Measurements from ENCODE around the gene RNF103.
"Not testable (repeated sequence)": the region's sequence is repeated elsewhere in the genome, so short reads cannot be mapped to it uniquely, and the experiment has no call there.

Gene RNF103

GRCh38 chr2:86625096-86625495 lies 1.4 kb upstream of the RNF103 start:
- no peak for DNase-seq (ENCODE audit: low read depth)

- no peak for DNase-seq (ENCODE audit: low read depth)
Observed at GRCh38 chr2:86624267-86624547, 542 bp upstream of the RNF103 start.

- no peak for DNase-seq (ENCODE audit: low read depth)
Observed at GRCh38 chr2:86623043-86623493, 597 bp downstream of the RNF103 start.

GRCh38 chr2:86622519-86623042 lies 1.1 kb downstream of the RNF103 start:
- DNase-seq (ENCODE audit: low read depth): no peak

GRCh38 chr2:86621280-86621943 lies 2.3 kb downstream of the RNF103 start:
- no peak for DNase-seq (ENCODE audit: low read depth)

- no peak for DNase-seq (ENCODE audit: low read depth)
Observed at GRCh38 chr2:86617738-86618137, 5.9 kb downstream of the RNF103 start.

GRCh38 chr2:86617153-86617552 lies 6.5 kb downstream of the RNF103 start:
- DNase-seq (ENCODE audit: low read depth): no peak

GRCh38 chr2:86616502-86616901 lies 7.2 kb downstream of the RNF103 start:
- DNase-seq (ENCODE audit: low read depth): no peak

GRCh38 chr2:86615596-86615995 lies 8.1 kb downstream of the RNF103 start:
- DNase-seq (ENCODE audit: low read depth): no peak

- DNase-seq (ENCODE audit: low read depth): no peak
Observed at GRCh38 chr2:86613515-86613914, 10.2 kb downstream of the RNF103 start.

GRCh38 chr2:86610871-86611270 lies 12.8 kb downstream of the RNF103 start:
- no peak for DNase-seq (ENCODE audit: low read depth)

- DNase-seq (ENCODE audit: low read depth): no peak
Observed at GRCh38 chr2:86608832-86609410, 14.7 kb downstream of the RNF103 start.

GRCh38 chr2:86603905-86604304 lies 19.8 kb downstream of the RNF103 start:
- no peak for DNase-seq (ENCODE audit: low read depth)

- no peak for DNase-seq (ENCODE audit: low read depth)
Observed at GRCh38 chr2:86598966-86599365, 24.7 kb downstream of the RNF103 start.

GRCh38 chr2:86596118-86596517 lies 27.5 kb downstream of the RNF103 start:
- no peak for DNase-seq (ENCODE audit: low read depth)

- no peak for DNase-seq (ENCODE audit: low read depth)
Observed at GRCh38 chr2:86593266-86593665, 30.4 kb downstream of the RNF103 start.

- no peak for DNase-seq (ENCODE audit: low read depth)
Observed at GRCh38 chr2:86592547-86593230, 31.0 kb downstream of the RNF103 start.

- DNase-seq (ENCODE audit: low read depth): not testable (repeated sequence)
Observed at GRCh38 chr2:86589701-86590100, 34.0 kb downstream of the RNF103 start.

GRCh38 chr2:86584151-86584913 lies 39.3 kb downstream of the RNF103 start:
- no peak for DNase-seq (ENCODE audit: low read depth)

- DNase-seq (ENCODE audit: low read depth): no peak
Observed at GRCh38 chr2:86580560-86580959, 43.1 kb downstream of the RNF103 start.

- DNase-seq (ENCODE audit: low read depth): no peak
Observed at GRCh38 chr2:86577817-86578456, 45.7 kb downstream of the RNF103 start.

- DNase-seq (ENCODE audit: low read depth): no peak
Observed at GRCh38 chr2:86570059-86570458, 53.6 kb downstream of the RNF103 start.
